ENCODE results near the gene SHCBP1. TPM values are rescaled to one million over a fixed set of nuclear protein-coding genes. Genes with fewer than 3 reads are reported as not detected.

The SHCBP1 gene
- total RNA-seq, 4 donors from 2014 or later, result 0.57 to 2.4 (median 1.3) TPM

- TF ChIP-seq CTCF (IDR thresholded peaks at IDR 0.05; ENCODE audit: low read depth), result no peak
These were observed 743 bp downstream of the SHCBP1 start for GRCh38 chr16:46620266-46621005.

GRCh38 chr16:46618516-46618915 is 2.7 kb downstream of the SHCBP1 start:
- TF ChIP-seq CTCF (IDR thresholded peaks at IDR 0.05; ENCODE audit: low read depth), result no peak

- TF ChIP-seq CTCF (IDR thresholded peaks at IDR 0.05; ENCODE audit: low read depth), result no peak
These were observed 7.2 kb downstream of the SHCBP1 start for GRCh38 chr16:46614006-46614405.

- TF ChIP-seq CTCF (IDR thresholded peaks at IDR 0.05; ENCODE audit: low read depth), result no peak
These were observed 7.8 kb downstream of the SHCBP1 start for GRCh38 chr16:46613352-46613751.

GRCh38 chr16:46612121-46612520 is 9.1 kb downstream of the SHCBP1 start:
- no peak for TF ChIP-seq CTCF (IDR thresholded peaks at IDR 0.05; ENCODE audit: low read depth)

GRCh38 chr16:46607529-46607928 is 13.7 kb downstream of the SHCBP1 start:
- TF ChIP-seq CTCF (IDR thresholded peaks at IDR 0.05; ENCODE audit: low read depth), result no peak

- no peak for TF ChIP-seq CTCF (IDR thresholded peaks at IDR 0.05; ENCODE audit: low read depth)
These were observed 14.9 kb downstream of the SHCBP1 start for GRCh38 chr16:46606231-46606630.
